NB4 (cell line): ENCODE data around the gene PHACTR1.

Source experiments
- POLR2A ChIP-seq: IDR thresholded peaks from 2 replicates; pipeline ENCODE4 v1.6.1; 2011; ENCODE audit warnings: mild to moderate bottlenecking; ENCODE audit not compliant: insufficient read length; ENCODE audit errors: extremely low read depth
- TF ChIP-seq, protein P1 (sequence below): IDR thresholded peaks from one replicate; pipeline ENCODE4 v1.5.1; 2012; ENCODE audit warnings: low read depth, low read length

- TF ChIP-seq POLR2A, result no peak
- TF ChIP-seq, protein P1, sequence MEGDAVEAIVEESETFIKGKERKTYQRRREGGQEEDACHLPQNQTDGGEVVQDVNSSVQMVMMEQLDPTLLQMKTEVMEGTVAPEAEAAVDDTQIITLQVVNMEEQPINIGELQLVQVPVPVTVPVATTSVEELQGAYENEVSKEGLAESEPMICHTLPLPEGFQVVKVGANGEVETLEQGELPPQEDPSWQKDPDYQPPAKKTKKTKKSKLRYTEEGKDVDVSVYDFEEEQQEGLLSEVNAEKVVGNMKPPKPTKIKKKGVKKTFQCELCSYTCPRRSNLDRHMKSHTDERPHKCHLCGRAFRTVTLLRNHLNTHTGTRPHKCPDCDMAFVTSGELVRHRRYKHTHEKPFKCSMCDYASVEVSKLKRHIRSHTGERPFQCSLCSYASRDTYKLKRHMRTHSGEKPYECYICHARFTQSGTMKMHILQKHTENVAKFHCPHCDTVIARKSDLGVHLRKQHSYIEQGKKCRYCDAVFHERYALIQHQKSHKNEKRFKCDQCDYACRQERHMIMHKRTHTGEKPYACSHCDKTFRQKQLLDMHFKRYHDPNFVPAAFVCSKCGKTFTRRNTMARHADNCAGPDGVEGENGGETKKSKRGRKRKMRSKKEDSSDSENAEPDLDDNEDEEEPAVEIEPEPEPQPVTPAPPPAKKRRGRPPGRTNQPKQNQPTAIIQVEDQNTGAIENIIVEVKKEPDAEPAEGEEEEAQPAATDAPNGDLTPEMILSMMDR, result no peak
These were observed 401.0 kb downstream of the PHACTR1 start for GRCh38 chr6:13117570-13117969.
